ENCODE results near the gene PHF21B. TPM values are rescaled to one million over a fixed set of nuclear protein-coding genes. Genes with fewer than 3 reads are reported as not detected.

Gene PHF21B
- total and polyA plus RNA-seq, 5 donors from 2014 or later, result not detected

- no peaks in the 10 kb centered on the region for H3K36me3 Mint-ChIP-seq
- H3K36me3 ChIP-seq (ENCODE audit: control insufficient read depth, insufficient read depth, low read length), result no peaks in the 10 kb centered on the region
- H3K4me1 ChIP-seq (ENCODE audit: control insufficient read depth, insufficient read depth, low read length, poor library complexity, severe bottlenecking), result no peaks in the 10 kb centered on the region
- DNase-seq (no peak), ATAC-seq (ENCODE audit: low read depth in 2 of 2) (no peak)
- H3K27me3 ChIP-seq (ENCODE audit: control insufficient read depth, insufficient read depth, low read length), result no peaks in the 10 kb centered on the region
- H3K9me3 ChIP-seq (ENCODE audit: control insufficient read depth in 2 of 2, low read length in 2 of 2), result peaks cover 0 to 2% of the 10 kb centered on the region in 2 experiments
- no peaks in the 10 kb centered on the region for H3K4me1 Mint-ChIP-seq
- H3K4me3 Mint-ChIP-seq, result no peak overlapping the region
- no peak overlapping the region for H3K27ac Mint-ChIP-seq
- H3K4me3 ChIP-seq (ENCODE audit: low read depth, low read length), result no peak overlapping the region
- no peak overlapping the region for H3K27ac ChIP-seq (ENCODE audit: insufficient read depth, low read length, poor library complexity, severe bottlenecking)
- H3K9me3 Mint-ChIP-seq, result peaks cover 0 to 10% (median 4%) of the 10 kb centered on the region in 7 donors
- peaks cover 9% of the 10 kb centered on the region for H3K27me3 Mint-ChIP-seq
Measured at GRCh38 chr22:44848296-44848741, 161.5 kb downstream of the PHF21B start.

GRCh38 chr22:44847892-44848291 lies 161.9 kb downstream of the PHF21B start:
- ATAC-seq (ENCODE audit: low read depth in 2 of 2) (no peak), DNase-seq (no peak)
- H3K9me3 Mint-ChIP-seq, result peaks cover 0 to 10% (median 4%) of the 10 kb centered on the region in 7 donors

GRCh38 chr22:44847380-44847779 lies 162.4 kb downstream of the PHF21B start:
- Histone ChIP-seq H3K36me3 (ENCODE audit: control insufficient read depth, insufficient read depth, low read length) (no peaks in the 10 kb centered on the region), H3K4me3 (ENCODE audit: low read depth, low read length) (no peak overlapping the region), H3K4me1 (ENCODE audit: control insufficient read depth, insufficient read depth, low read length, poor library complexity, severe bottlenecking) (no peaks in the 10 kb centered on the region), H3K27ac (ENCODE audit: insufficient read depth, low read length, poor library complexity, severe bottlenecking) (no peak overlapping the region), H3K9me3 (ENCODE audit: control insufficient read depth in 2 of 2, low read length in 2 of 2) (peaks cover 0 to 2% of the 10 kb centered on the region in 2 experiments), H3K27me3 (ENCODE audit: control insufficient read depth, insufficient read depth, low read length) (no peaks in the 10 kb centered on the region)
- H3K9me3 Mint-ChIP-seq, result peaks cover 0 to 10% (median 4%) of the 10 kb centered on the region in 7 donors
- H3K4me1 Mint-ChIP-seq, result no peaks in the 10 kb centered on the region
- H3K4me3 Mint-ChIP-seq, result no peak overlapping the region
- H3K27ac Mint-ChIP-seq, result no peak overlapping the region
- H3K27me3 Mint-ChIP-seq, result peaks cover 9% of the 10 kb centered on the region
- DNase-seq (no peak), ATAC-seq (ENCODE audit: low read depth in 2 of 2) (no peak)
- no peaks in the 10 kb centered on the region for H3K36me3 Mint-ChIP-seq

More at GRCh38 chr22:44847892-44848291, 161.9 kb downstream of the PHF21B start:
- Mint-ChIP-seq H3K4me1 (no peaks in the 10 kb centered on the region), H3K4me3 (no peak overlapping the region), H3K36me3 (no peaks in the 10 kb centered on the region), H3K27me3 (peaks cover 9% of the 10 kb centered on the region), H3K27ac (no peak overlapping the region)
- no peaks in the 10 kb centered on the region for H3K4me1 ChIP-seq (ENCODE audit: control insufficient read depth, insufficient read depth, low read length, poor library complexity, severe bottlenecking)
- H3K4me3 ChIP-seq (ENCODE audit: low read depth, low read length), result no peak overlapping the region
- H3K36me3 ChIP-seq (ENCODE audit: control insufficient read depth, insufficient read depth, low read length), result no peaks in the 10 kb centered on the region
- no peak overlapping the region for H3K27ac ChIP-seq (ENCODE audit: insufficient read depth, low read length, poor library complexity, severe bottlenecking)
- no peaks in the 10 kb centered on the region for H3K27me3 ChIP-seq (ENCODE audit: control insufficient read depth, insufficient read depth, low read length)
- H3K9me3 ChIP-seq (ENCODE audit: control insufficient read depth in 2 of 2, low read length in 2 of 2), result peaks cover 0 to 2% of the 10 kb centered on the region in 2 experiments

DNA sequence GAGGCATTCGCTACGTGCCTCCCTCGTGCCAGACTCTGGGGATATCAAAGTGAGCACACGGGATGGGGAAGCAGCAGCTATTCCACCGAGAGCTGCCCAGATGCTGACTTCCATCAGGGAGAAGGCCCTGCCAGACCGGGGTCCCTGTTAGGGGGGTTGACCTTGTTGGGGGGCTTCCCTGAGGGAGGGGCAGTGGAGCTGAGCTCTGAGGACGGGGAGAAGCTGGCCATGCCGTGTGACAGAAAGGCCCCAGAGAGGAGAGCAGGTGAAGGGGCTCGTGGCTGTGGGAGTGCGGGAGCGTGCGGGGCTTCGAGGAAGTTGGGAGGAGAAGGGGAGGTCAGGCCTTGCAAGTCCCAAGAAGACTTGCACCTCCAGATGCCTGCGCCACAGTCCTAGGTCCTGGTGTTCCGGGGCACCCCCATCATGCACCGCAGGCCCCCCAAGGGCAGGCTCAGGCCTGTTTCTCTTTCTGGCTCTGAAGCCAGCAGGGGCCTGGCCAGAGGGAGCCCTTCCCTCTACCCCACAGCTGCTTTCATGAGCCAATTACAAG lies 163.0 kb downstream of the PHF21B start:
- Mint-ChIP-seq H3K36me3 (no peaks in the 10 kb centered on the region), H3K27ac (no peak overlapping the region), H3K4me1 (no peaks in the 10 kb centered on the region), H3K27me3 (peaks cover 9% of the 10 kb centered on the region), H3K4me3 (no peak overlapping the region), H3K9me3 (peaks cover 0 to 10% (median 4%) of the 10 kb centered on the region in 7 donors)
- H3K27ac ChIP-seq (ENCODE audit: insufficient read depth, low read length, poor library complexity, severe bottlenecking), result no peak overlapping the region
- no peaks in the 10 kb centered on the region for H3K27me3 ChIP-seq (ENCODE audit: control insufficient read depth, insufficient read depth, low read length)
- no peak for ATAC-seq (ENCODE audit: low read depth in 2 of 2)
- H3K4me3 ChIP-seq (ENCODE audit: low read depth, low read length), result no peak overlapping the region
- no peaks in the 10 kb centered on the region for H3K36me3 ChIP-seq (ENCODE audit: control insufficient read depth, insufficient read depth, low read length)
- H3K4me1 ChIP-seq (ENCODE audit: control insufficient read depth, insufficient read depth, low read length, poor library complexity, severe bottlenecking), result no peaks in the 10 kb centered on the region
- no peak for DNase-seq
- H3K9me3 ChIP-seq (ENCODE audit: control insufficient read depth in 2 of 2, low read length in 2 of 2), result peaks cover 0 to 2% of the 10 kb centered on the region in 2 experiments

DNA sequence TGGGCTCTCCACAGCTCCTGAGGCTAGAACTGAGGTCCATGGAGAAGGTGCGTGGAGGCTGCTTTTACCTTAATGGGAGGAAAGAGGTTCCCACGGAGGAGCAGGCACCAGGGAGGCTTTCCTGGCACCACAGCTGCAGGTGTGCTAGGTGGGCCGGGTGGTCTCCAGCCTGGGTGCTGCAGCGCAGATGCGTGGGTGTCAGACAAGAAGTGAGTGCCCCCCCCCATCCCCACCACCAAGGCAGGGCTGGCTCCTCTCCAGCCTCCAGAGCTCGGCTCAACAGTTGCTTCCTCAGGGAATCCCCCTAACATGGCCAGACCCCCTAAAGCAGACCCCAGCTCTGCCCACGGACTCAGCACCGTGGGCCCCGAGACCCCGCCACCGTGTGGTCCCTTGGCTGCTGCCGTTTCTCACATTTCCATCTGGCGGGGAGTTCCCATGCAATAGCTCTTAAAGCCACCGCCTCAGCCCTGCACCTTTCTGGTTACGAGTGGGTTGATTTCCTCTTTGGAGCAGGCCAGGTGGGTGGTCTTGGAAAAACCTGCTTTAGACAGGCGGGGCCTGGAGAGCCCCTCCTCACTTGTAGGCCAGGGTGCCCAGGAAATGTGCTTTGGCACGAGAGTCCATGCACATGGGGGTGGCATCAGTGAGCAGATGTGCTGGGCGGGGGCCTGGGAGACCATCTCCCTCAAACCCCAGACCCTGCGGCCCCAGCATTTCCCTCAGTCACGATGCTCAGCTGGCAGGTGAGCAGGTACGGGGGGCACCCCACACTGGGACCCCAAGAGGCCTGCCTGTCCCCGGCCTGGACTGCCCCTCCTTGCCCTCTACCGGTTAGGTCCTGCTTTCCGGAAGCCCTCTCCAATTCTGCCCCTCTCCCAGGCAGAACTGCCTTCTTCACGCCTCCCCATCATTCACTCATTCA lies 163.7 kb downstream of the PHF21B start:
- Mint-ChIP-seq H3K36me3 (no peaks in the 10 kb centered on the region), H3K4me3 (no peak overlapping the region), H3K27me3 (peaks cover 9% of the 10 kb centered on the region), H3K9me3 (peaks cover 0 to 10% (median 4%) of the 10 kb centered on the region in 7 donors), H3K4me1 (no peaks in the 10 kb centered on the region), H3K27ac (no peak overlapping the region)
- DNase-seq (no peak), ATAC-seq (ENCODE audit: low read depth in 2 of 2) (no peak)
- H3K4me3 ChIP-seq (ENCODE audit: low read depth, low read length), result no peak overlapping the region
- H3K4me1 ChIP-seq (ENCODE audit: control insufficient read depth, insufficient read depth, low read length, poor library complexity, severe bottlenecking), result no peaks in the 10 kb centered on the region
- peaks cover 0 to 2% of the 10 kb centered on the region in 2 experiments for H3K9me3 ChIP-seq (ENCODE audit: control insufficient read depth in 2 of 2, low read length in 2 of 2)
- H3K27me3 ChIP-seq (ENCODE audit: control insufficient read depth, insufficient read depth, low read length), result no peaks in the 10 kb centered on the region
- no peak overlapping the region for H3K27ac ChIP-seq (ENCODE audit: insufficient read depth, low read length, poor library complexity, severe bottlenecking)
- no peaks in the 10 kb centered on the region for H3K36me3 ChIP-seq (ENCODE audit: control insufficient read depth, insufficient read depth, low read length)

DNA sequence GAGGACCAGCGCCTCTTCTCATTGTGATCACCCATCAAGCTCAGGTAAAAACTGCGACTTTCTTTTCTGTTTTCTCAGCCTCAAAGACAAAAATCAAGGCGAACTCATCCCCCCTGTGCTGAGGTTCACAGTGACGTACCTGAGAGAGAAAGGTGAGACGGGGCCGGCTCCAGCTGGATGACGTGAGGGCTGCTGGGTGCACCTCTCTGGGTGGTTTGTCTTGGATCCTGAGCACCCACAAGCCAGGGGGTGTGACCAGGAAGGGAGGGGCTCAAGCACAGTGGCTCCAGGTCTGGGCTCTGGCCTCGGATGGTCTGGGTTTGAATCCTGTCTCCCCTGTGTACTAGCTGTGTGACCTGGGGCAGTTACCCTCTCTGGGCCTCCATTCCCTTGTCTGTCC lies 164.6 kb downstream of the PHF21B start:
- no peaks in the 10 kb centered on the region for H3K36me3 ChIP-seq (ENCODE audit: control insufficient read depth, insufficient read depth, low read length)
- H3K9me3 Mint-ChIP-seq, result peaks cover 0 to 10% (median 4%) of the 10 kb centered on the region in 7 donors
- ATAC-seq (ENCODE audit: low read depth in 2 of 2) (no peak), DNase-seq (no peak)
- H3K27ac Mint-ChIP-seq, result no peak overlapping the region
- H3K4me1 ChIP-seq (ENCODE audit: control insufficient read depth, insufficient read depth, low read length, poor library complexity, severe bottlenecking), result no peaks in the 10 kb centered on the region
- peaks cover 0 to 2% of the 10 kb centered on the region in 2 experiments for H3K9me3 ChIP-seq (ENCODE audit: control insufficient read depth in 2 of 2, low read length in 2 of 2)
- no peak overlapping the region for H3K4me3 Mint-ChIP-seq
- H3K4me3 ChIP-seq (ENCODE audit: low read depth, low read length), result no peak overlapping the region
- no peak overlapping the region for H3K27ac ChIP-seq (ENCODE audit: insufficient read depth, low read length, poor library complexity, severe bottlenecking)
- H3K4me1 Mint-ChIP-seq, result no peaks in the 10 kb centered on the region
- H3K27me3 ChIP-seq (ENCODE audit: control insufficient read depth, insufficient read depth, low read length), result no peaks in the 10 kb centered on the region
- no peaks in the 10 kb centered on the region for H3K36me3 Mint-ChIP-seq
- peaks cover 9% of the 10 kb centered on the region for H3K27me3 Mint-ChIP-seq

DNA sequence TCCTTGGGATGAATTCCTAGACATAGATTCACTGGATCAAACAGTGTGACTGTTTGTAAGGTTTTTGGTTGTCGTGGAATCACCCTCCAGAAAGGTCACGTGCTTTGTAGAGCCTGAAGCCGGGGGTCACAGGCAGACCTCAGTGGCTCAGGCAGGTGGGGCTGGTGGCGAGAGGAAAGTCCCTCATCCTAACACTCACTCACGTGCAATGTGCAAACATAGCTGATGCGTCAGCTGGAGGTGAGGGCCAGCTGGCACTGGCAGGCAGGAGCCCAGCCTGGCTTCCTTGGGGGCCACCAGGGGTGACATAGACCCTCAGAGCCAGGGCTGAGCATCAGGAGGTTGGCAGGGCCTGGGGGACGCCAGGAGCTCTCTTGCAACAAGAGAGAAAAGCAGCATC lies 167.4 kb downstream of the PHF21B start:
- no peak overlapping the region for H3K27ac Mint-ChIP-seq
- no peaks in the 10 kb centered on the region for H3K36me3 Mint-ChIP-seq
- Histone ChIP-seq H3K27ac (ENCODE audit: insufficient read depth, low read length, poor library complexity, severe bottlenecking) (no peak overlapping the region), H3K27me3 (ENCODE audit: control insufficient read depth, insufficient read depth, low read length) (no peaks in the 10 kb centered on the region), H3K4me3 (ENCODE audit: low read depth, low read length) (no peak overlapping the region), H3K9me3 (ENCODE audit: control insufficient read depth in 2 of 2, low read length in 2 of 2) (peaks cover 0 to 2% of the 10 kb centered on the region in 2 experiments), H3K36me3 (ENCODE audit: control insufficient read depth, insufficient read depth, low read length) (no peaks in the 10 kb centered on the region), H3K4me1 (ENCODE audit: control insufficient read depth, insufficient read depth, low read length, poor library complexity, severe bottlenecking) (no peaks in the 10 kb centered on the region)
- DNase-seq (no peak), ATAC-seq (ENCODE audit: low read depth in 2 of 2) (no peak)
- no peak overlapping the region for H3K4me3 Mint-ChIP-seq
- H3K4me1 Mint-ChIP-seq, result no peaks in the 10 kb centered on the region
- peaks cover 9% of the 10 kb centered on the region for H3K27me3 Mint-ChIP-seq
- H3K9me3 Mint-ChIP-seq, result peaks cover 0 to 10% (median 4%) of the 10 kb centered on the region in 7 donors

Measured in CD4-positive, CD25-positive, alpha-beta regulatory T cell (primary cell).